ENCODE data around the gene SHISAL2A.

GRCh38 chr1:52660807-52661206 is 27.8 kb downstream of the SHISAL2A start:
- TF ChIP-seq BRCA1 (IDR thresholded peaks at IDR 0.05; ENCODE audit: low read depth, low read length) (no peak), CREB1 (IDR thresholded peaks at IDR 0.05) (no peak), POLR2AphosphoS5 (IDR thresholded peaks at IDR 0.05; ENCODE audit: low read depth, low read length) (no peak), JUN (IDR thresholded peaks at IDR 0.05; ENCODE audit: low read depth, low read length) (no peak), POU5F1 (IDR thresholded peaks at IDR 0.05; ENCODE audit: low read depth, low read length) (no peak)
- TF ChIP-seq, protein P1, sequence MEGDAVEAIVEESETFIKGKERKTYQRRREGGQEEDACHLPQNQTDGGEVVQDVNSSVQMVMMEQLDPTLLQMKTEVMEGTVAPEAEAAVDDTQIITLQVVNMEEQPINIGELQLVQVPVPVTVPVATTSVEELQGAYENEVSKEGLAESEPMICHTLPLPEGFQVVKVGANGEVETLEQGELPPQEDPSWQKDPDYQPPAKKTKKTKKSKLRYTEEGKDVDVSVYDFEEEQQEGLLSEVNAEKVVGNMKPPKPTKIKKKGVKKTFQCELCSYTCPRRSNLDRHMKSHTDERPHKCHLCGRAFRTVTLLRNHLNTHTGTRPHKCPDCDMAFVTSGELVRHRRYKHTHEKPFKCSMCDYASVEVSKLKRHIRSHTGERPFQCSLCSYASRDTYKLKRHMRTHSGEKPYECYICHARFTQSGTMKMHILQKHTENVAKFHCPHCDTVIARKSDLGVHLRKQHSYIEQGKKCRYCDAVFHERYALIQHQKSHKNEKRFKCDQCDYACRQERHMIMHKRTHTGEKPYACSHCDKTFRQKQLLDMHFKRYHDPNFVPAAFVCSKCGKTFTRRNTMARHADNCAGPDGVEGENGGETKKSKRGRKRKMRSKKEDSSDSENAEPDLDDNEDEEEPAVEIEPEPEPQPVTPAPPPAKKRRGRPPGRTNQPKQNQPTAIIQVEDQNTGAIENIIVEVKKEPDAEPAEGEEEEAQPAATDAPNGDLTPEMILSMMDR (IDR thresholded peaks at IDR 0.05; ENCODE audit: control extremely low read depth in 1 of 3, insufficient read depth in 1 of 3, low read depth in 1 of 3, low read length in 3 of 3): no peak
- TF ChIP-seq, protein P2, sequence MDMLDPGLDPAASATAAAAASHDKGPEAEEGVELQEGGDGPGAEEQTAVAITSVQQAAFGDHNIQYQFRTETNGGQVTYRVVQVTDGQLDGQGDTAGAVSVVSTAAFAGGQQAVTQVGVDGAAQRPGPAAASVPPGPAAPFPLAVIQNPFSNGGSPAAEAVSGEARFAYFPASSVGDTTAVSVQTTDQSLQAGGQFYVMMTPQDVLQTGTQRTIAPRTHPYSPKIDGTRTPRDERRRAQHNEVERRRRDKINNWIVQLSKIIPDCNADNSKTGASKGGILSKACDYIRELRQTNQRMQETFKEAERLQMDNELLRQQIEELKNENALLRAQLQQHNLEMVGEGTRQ (IDR thresholded peaks at IDR 0.05; ENCODE audit: low read length): no peak

Measured in H1 (cell line).